Astrocyte of the cerebellum (primary cell): Measurements from ENCODE around the gene KLC1.
"Not testable (repeated sequence)": the region's sequence is repeated elsewhere in the genome, so short reads cannot be mapped to it uniquely, and the experiment has no call there.

Source experiments
- DNase-seq: peaks from one replicate; pipeline ENCODE4 v3.0.0-alpha.2; 2011; ENCODE audit warnings: low read depth
- H3K4me3 ChIP-seq: 2 replicates; pipeline ENCODE4 v1.5.1; 2011; ENCODE audit warnings: mild to moderate bottlenecking, low read depth, low read length, moderate library complexity
- in situ Hi-C: cut with HindIII; loops from 2 replicates; pipeline ENCODE4 v1.10.0; 2017; ENCODE audit warnings: low sequenced_read_pairs
- TF ChIP-seq, protein P1 (sequence below): IDR thresholded peaks from 2 replicates; pipeline ENCODE4 v1.5.1; 2012; ENCODE audit warnings: low read length, low read depth, moderate library complexity, mild to moderate bottlenecking; ENCODE audit errors: missing control alignments

The KLC1 gene

DNA sequence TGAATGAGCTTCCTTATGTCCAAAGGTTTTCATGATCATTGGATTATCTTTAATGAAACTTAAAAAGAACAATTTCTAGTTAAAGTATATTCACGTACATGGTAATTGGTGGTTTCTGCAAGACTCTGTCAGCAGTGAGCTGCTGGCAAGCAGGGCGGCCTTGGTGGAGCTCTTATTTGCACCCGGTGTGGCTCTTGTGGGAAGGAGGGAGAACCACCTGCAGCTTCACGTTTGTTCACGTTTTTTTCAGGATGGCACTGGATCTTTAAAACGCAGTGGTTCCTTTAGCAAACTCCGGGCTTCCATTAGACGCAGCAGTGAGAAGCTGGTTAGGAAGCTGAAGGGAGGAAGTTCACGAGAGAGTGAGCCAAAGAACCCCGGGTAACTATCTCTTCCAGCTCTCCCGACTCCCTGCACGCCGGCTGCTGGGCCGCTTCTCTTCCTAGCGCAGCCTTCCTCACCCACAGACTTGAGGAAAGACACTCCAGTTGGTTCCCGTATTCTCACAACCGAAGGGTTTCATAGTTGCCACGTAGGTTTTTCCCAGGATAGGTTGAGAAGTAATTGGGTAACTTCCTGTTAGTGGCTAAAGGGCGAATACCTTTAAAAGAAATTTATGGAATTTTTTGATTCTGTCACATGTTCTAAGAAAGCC, 57.9 kb downstream of the KLC1 start:
- TF ChIP-seq, protein P1, sequence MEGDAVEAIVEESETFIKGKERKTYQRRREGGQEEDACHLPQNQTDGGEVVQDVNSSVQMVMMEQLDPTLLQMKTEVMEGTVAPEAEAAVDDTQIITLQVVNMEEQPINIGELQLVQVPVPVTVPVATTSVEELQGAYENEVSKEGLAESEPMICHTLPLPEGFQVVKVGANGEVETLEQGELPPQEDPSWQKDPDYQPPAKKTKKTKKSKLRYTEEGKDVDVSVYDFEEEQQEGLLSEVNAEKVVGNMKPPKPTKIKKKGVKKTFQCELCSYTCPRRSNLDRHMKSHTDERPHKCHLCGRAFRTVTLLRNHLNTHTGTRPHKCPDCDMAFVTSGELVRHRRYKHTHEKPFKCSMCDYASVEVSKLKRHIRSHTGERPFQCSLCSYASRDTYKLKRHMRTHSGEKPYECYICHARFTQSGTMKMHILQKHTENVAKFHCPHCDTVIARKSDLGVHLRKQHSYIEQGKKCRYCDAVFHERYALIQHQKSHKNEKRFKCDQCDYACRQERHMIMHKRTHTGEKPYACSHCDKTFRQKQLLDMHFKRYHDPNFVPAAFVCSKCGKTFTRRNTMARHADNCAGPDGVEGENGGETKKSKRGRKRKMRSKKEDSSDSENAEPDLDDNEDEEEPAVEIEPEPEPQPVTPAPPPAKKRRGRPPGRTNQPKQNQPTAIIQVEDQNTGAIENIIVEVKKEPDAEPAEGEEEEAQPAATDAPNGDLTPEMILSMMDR, result no peak
- DNase-seq, result no peak
- no peak overlapping the region for H3K4me3 ChIP-seq
- in situ Hi-C loops, result no loop called here

DNA sequence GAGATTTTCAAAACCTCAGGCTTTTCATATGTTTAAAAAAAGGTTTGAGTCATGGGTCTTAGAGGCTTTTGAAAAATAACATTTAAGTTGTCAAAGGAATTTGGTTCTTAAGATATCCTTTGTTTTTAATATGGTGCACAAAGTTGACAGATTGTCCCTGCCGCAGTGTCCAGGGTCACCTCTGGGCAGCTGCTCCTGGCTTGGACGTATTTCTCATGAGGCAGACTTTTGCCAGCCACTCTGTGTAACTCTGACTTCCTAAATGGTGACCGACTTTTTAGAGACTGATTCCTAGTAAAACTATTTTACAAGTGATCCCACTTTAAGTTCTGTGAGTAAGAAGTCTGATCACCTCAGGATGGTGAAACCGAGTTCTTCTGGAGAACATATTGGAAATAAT, 58.7 kb downstream of the KLC1 start:
- no peak for DNase-seq
- H3K4me3 ChIP-seq, result no peak overlapping the region
- in situ Hi-C loops, result no loop called here
- TF ChIP-seq, protein P1, result no peak

DNA sequence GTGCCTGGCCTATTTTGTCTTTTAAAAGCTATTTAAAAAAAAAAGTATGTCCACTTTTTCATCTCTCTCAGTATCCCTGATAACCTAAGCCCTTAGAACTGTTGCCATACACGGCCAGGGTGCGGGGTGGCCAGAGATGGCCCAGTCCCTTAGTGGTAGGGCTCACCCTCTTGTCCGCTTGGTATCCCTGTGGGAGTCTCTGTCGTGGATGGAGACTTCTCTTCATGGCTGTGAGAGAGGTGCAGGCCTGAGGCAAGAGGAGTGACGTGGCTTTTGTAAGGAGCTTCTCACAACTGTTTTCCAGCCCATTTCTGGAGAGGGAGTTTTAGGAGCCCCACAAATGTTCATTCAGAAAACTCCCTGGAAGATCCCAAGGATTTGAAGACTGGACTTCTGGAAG, 59.4 kb downstream of the KLC1 start:
- in situ Hi-C loops, result no loop called here
- H3K4me3 ChIP-seq, result no peak overlapping the region
- DNase-seq, result no peak
- TF ChIP-seq, protein P1, result no peak

DNA sequence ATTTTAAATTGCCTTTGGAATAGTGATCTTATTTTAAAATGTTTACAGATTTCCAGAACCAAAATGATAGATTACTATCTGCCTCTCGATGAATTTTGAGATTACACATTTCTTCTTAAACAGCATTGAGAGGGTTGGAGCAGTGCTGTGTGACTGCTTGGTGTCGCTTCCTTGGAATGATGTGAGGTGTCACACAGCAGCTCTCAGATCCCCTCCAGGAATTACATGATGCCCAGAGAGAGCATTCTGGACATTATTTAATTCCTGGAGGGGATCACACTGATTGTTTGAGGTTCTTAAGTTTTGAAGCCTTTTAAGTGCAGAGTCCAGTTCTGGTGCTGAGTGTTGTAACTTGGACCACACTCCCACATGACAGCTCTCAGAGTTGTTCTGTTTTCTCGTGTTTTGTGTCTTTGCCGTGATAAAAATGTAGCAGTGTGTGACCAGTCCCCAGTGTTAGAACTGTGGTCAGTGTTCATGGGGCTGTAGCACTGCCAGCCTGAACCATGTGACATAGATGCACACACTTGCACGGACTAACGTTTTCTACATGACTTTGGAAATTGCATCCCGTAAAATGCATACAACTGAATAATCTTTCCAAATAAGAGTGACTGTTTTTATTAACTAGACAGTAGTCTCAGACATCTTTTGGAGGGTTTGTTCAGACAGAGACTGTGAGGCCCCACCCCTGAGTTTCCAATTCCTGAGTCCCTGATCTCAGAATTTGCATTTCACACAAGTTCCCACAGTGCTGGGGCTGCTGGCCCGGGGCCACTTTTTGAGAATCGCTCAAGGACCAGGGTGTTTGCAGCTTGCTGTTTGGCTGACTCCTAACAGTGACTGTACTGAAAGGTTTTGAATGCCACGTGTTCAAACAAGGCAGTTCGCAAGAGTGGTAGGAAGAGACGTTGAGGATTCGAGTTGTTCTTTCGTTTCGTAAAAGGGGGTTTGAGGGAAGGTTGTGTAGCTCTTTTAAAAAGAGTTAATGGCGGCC, 60.2 kb downstream of the KLC1 start:
- DNase-seq, result peak; percentile 35
- in situ Hi-C loops, result no loop called here
- TF ChIP-seq, protein P1, result no peak
- no peak overlapping the region for H3K4me3 ChIP-seq

DNA sequence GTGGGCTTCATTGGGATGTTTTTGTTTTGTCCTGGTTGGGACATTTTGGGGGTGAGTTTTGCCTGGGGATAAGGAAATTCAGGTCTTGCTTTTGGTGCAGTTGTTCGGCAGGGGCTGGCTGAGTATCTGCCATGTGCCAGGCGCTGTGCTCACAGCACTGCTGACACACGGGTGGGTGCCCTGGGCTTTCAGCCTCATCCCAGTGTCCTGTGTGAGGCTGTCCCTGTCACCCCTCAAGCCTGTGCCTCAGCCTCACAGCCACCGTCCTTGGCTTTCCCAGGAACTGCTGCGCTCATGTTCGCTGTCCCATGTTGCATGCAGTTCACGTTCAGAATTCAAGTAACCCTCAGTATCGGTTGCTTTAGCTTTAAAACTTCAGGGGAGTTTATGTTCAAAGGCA, 61.3 kb downstream of the KLC1 start:
- in situ Hi-C loops, result loop anchor here (10.0 kb wide), 1 partner anchor 116 kb away; no protein-coding TSS in a partner anchor
- no peak for DNase-seq
- H3K4me3 ChIP-seq, result no peak overlapping the region
- TF ChIP-seq, protein P1, result no peak

DNA sequence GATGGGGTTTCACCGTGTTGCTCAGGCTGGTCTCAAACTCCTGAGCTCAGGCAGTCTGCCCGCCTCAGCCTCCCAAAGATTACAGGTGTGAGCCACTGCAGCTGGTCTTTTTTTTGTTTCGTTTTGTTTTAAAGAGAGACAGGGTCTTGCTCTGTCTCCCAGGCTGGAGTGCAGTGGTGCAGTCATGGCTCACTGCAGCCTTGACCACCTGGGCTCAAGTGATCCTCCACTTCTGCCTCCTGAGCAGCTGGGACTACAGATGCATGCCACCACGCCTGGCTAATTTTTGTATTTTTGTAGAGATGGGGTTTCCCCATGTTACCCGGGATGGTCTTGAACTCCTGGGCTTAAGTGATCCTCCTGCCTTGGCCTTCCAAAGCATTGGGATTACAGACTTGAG, 62.6 kb downstream of the KLC1 start:
- in situ Hi-C loops, result loop anchor here (10.0 kb wide), 1 partner anchor 117 kb away; no protein-coding TSS in a partner anchor

More for the DNA sequence above, 62.6 kb downstream of the KLC1 start:
- not testable (repeated sequence) for H3K4me3 ChIP-seq, DNase-seq
